NCI-H1105 (cell line): Measurements from ENCODE around the gene EFEMP2.
A peak's percentile ranks its signal among the peaks of the same experiment; 100 is the strongest.
"Not testable (repeated sequence)": the region's sequence is repeated elsewhere in the genome, so short reads cannot be mapped to it uniquely, and the experiment has no call there.

Source experiments
- DNase-seq: peaks from one replicate; lab custom pipeline; 2025; lab: John Stamatoyannopoulos, UW

EFEMP2 gene

GRCh38 chr11:65854852-65855837 lies 17.5 kb downstream of the EFEMP2 start:
- no peak for DNase-seq

GRCh38 chr11:65854161-65854592 lies 18.4 kb downstream of the EFEMP2 start:
- DNase-seq = no peak

GRCh38 chr11:65853246-65853979 lies 19.2 kb downstream of the EFEMP2 start:
- no peak for DNase-seq

GRCh38 chr11:65852508-65853245 lies 19.9 kb downstream of the EFEMP2 start:
- no peak for DNase-seq

GRCh38 chr11:65851811-65852507 lies 20.6 kb downstream of the EFEMP2 start:
- DNase-seq = no peak

GRCh38 chr11:65851083-65851579 lies 21.5 kb downstream of the EFEMP2 start:
- no peak for DNase-seq

- DNase-seq = no peak
Observed at GRCh38 chr11:65850217-65851082, 22.1 kb downstream of the EFEMP2 start.

- DNase-seq = no peak
Observed at GRCh38 chr11:65849771-65850216, 22.8 kb downstream of the EFEMP2 start.

- no peak for DNase-seq
Observed at GRCh38 chr11:65849366-65849765, 23.2 kb downstream of the EFEMP2 start.

- not testable (repeated sequence) for DNase-seq
Observed at GRCh38 chr11:65848693-65849092, 23.9 kb downstream of the EFEMP2 start.

- no peak for DNase-seq
Observed at GRCh38 chr11:65847746-65848145, 24.9 kb downstream of the EFEMP2 start.

- no peak for DNase-seq
Observed at GRCh38 chr11:65844231-65844872, 28.2 kb downstream of the EFEMP2 start.

- no peak for DNase-seq
Observed at GRCh38 chr11:65843811-65844210, 28.8 kb downstream of the EFEMP2 start.

- DNase-seq = no peak
Observed at GRCh38 chr11:65842144-65842543, 30.5 kb downstream of the EFEMP2 start.

- DNase-seq = no peak
Observed at GRCh38 chr11:65834202-65834601, 38.4 kb downstream of the EFEMP2 start.

- DNase-seq = peak; percentile 91
Observed at GRCh38 chr11:65833297-65834030, 39.1 kb downstream of the EFEMP2 start, which contains the start of gene SNX32. Gene SNX32 (plus strand): TSS chr11:65833963. CDS start chr11:65834066, 103 bp downstream.

- not testable (repeated sequence) for DNase-seq
Observed at GRCh38 chr11:65832231-65832630, 40.4 kb downstream of the EFEMP2 start.

- no peak for DNase-seq
Observed at GRCh38 chr11:65829459-65829858, 43.1 kb downstream of the EFEMP2 start.
